WTC11 (cell line): ENCODE measurements around the gene ERC2. TPM values are rescaled to one million over a fixed set of nuclear protein-coding genes. Genes with fewer than 3 reads are reported as not detected.

Experiments used
- ATAC-seq: fragments of 200-7000 bp; cut with Tn5 transposase; 2 replicates; pipeline ENCODE4 v1.10.0; 2021; ENCODE audit warnings: mild to moderate bottlenecking, moderate library complexity
- CTCF ChIA-PET: fragments of 300-600 bp; sonication (Branson Sonifier 250); formaldehyde crosslinking; loops from one replicate; lab custom pipeline; 2021; ENCODE audit warnings: antibody characterized with exemption; lab: Charles Lee
- POLR2A ChIA-PET: fragments of 350-600 bp; sonication (Branson Sonifier 250); formaldehyde crosslinking; loops from one replicate; lab custom pipeline; 2021; ENCODE audit warnings: antibody characterized with exemption; lab: Charles Lee
- DNase-seq: peaks from one replicate; pipeline ENCODE4 v3.0.0; 2021; ENCODE audit warnings: low spot score
- H3K27ac Mint-ChIP-seq: 2 replicates; pipeline ENCODE4 v1.8.0; 2021; ENCODE audit warnings: mixed read lengths
- H3K27me3 Mint-ChIP-seq: 2 replicates; pipeline ENCODE4 v1.8.0; 2021; ENCODE audit warnings: low read depth, mild to moderate bottlenecking, moderate library complexity, mixed read lengths
- H3K36me3 Mint-ChIP-seq: 2 replicates; pipeline ENCODE4 v1.8.0; 2021; ENCODE audit warnings: mixed read lengths
- H3K4me1 Mint-ChIP-seq: 2 replicates; pipeline ENCODE4 v1.8.0; 2022; ENCODE audit warnings: mixed read lengths
- H3K4me3 Mint-ChIP-seq: 2 replicates; pipeline ENCODE4 v1.8.0; 2021; ENCODE audit warnings: mild to moderate bottlenecking, moderate library complexity, mixed read lengths
- H3K9me3 Mint-ChIP-seq: 2 replicates; pipeline ENCODE4 v1.8.0; 2021; ENCODE audit warnings: mixed read lengths
- AFF4 ChIP-seq: sonication (generic); formaldehyde crosslinking; IDR thresholded peaks from 2 replicates; pipeline ENCODE4 v1.8.1; 2023; ENCODE audit warnings: mild to moderate bottlenecking, missing genetic modification reagents, borderline replicate concordance
- ATF2 ChIP-seq: sonication (generic); formaldehyde crosslinking; IDR thresholded peaks from 2 replicates; pipeline ENCODE4 v1.8.1; 2022; ENCODE audit warnings: low read depth, missing genetic modification reagents, borderline replicate concordance
- ATF3 ChIP-seq: sonication (generic); formaldehyde crosslinking; conservative IDR thresholded peaks from 2 replicates; pipeline ENCODE4 v1.8.1; 2022; ENCODE audit warnings: mild to moderate bottlenecking, missing genetic modification reagents
- ELF4 ChIP-seq: sonication (generic); formaldehyde crosslinking; IDR thresholded peaks from 2 replicates; pipeline ENCODE4 v1.8.1; 2022; ENCODE audit warnings: low read depth, mild to moderate bottlenecking, moderate library complexity, missing genetic modification reagents
- ESRRA ChIP-seq: sonication (generic); formaldehyde crosslinking; IDR thresholded peaks from 2 replicates; pipeline ENCODE4 v1.8.1; 2022; ENCODE audit warnings: mild to moderate bottlenecking, missing genetic modification reagents, borderline replicate concordance
- ETV6 ChIP-seq: sonication (generic); formaldehyde crosslinking; IDR thresholded peaks from 2 replicates; pipeline ENCODE4 v1.8.1; 2022; ENCODE audit warnings: mild to moderate bottlenecking, missing genetic modification reagents
- FOXJ3 ChIP-seq: sonication (generic); formaldehyde crosslinking; IDR thresholded peaks from 2 replicates; pipeline ENCODE4 v1.9.0; 2021; ENCODE audit warnings: missing genetic modification reagents, mild to moderate bottlenecking, borderline replicate concordance
- GRHL2 ChIP-seq: fragments of 250-450 bp; sonication (Bioruptor Pico); IDR thresholded peaks from 2 replicates; pipeline ENCODE4 v1.8.0; 2022; ENCODE audit warnings: mild to moderate bottlenecking, moderate library complexity; ENCODE audit not compliant: insufficient replicate concordance, severe bottlenecking
- GTF2I ChIP-seq: fragments of 250-450 bp; sonication (Bioruptor Pico); conservative IDR thresholded peaks from 2 replicates; pipeline ENCODE4 v1.4.0; 2021; ENCODE audit warnings: mild to moderate bottlenecking
- JAZF1 ChIP-seq: fragments of 250-450 bp; sonication (Bioruptor Pico); IDR thresholded peaks from 2 replicates; pipeline ENCODE4 v1.9.0; 2021; ENCODE audit warnings: moderate library complexity, mild to moderate bottlenecking, inconsistent platforms
- NFE2L1 ChIP-seq: sonication (generic); formaldehyde crosslinking; IDR thresholded peaks from 2 replicates; pipeline ENCODE4 v1.8.1; 2023; ENCODE audit warnings: missing genetic modification reagents
- RELA ChIP-seq: sonication (generic); formaldehyde crosslinking; IDR thresholded peaks from 2 replicates; pipeline ENCODE4 v1.8.1; 2022; ENCODE audit warnings: missing genetic modification reagents, mild to moderate bottlenecking, borderline replicate concordance
- SMAD4 ChIP-seq: sonication (generic); formaldehyde crosslinking; IDR thresholded peaks from 2 replicates; pipeline ENCODE4 v1.8.0; 2022; ENCODE audit warnings: mild to moderate bottlenecking, missing genetic modification reagents
- ZNF219 ChIP-seq: sonication (generic); formaldehyde crosslinking; IDR thresholded peaks from 2 replicates; pipeline ENCODE4 v1.8.0; 2023; ENCODE audit warnings: missing genetic modification reagents, mild to moderate bottlenecking, borderline replicate concordance
- ZNF263 ChIP-seq: sonication (generic); formaldehyde crosslinking; IDR thresholded peaks from 2 replicates; pipeline ENCODE4 v1.8.1; 2022; ENCODE audit warnings: low read depth, mild to moderate bottlenecking, moderate library complexity, missing genetic modification reagents
- ZNF317 ChIP-seq: sonication (generic); formaldehyde crosslinking; IDR thresholded peaks from 2 replicates; pipeline ENCODE4 v1.8.1; 2023; ENCODE audit warnings: low read depth, mild to moderate bottlenecking, moderate library complexity, missing genetic modification reagents, borderline replicate concordance
- ZNF396 ChIP-seq: fragments of 250-450 bp; sonication (Bioruptor Pico); IDR thresholded peaks from 2 replicates; pipeline ENCODE4 v1.8.0; 2021; ENCODE audit warnings: mild to moderate bottlenecking, moderate library complexity, borderline replicate concordance
- total RNA-seq: library from RNA; stranded (reverse); gene quantifications from 3 replicates; pipeline ENCODE4 v1.2.3, GENCODE V29; 2021
- TF ChIP-seq, protein P1 (sequence below): fragments of 250-450 bp; sonication (Bioruptor Pico); IDR thresholded peaks from 2 replicates; pipeline ENCODE4 v1.9.0; 2021; ENCODE audit warnings: mild to moderate bottlenecking
- TF ChIP-seq, protein P2 (sequence below): sonication (generic); formaldehyde crosslinking; IDR thresholded peaks from 2 replicates; pipeline ENCODE4 v1.8.1; 2022; ENCODE audit warnings: low read depth, mild to moderate bottlenecking, moderate library complexity, missing genetic modification reagents, borderline replicate concordance
- TF ChIP-seq, protein P3 (sequence below): fragments of 200-600 bp; IDR thresholded peaks from 2 replicates; pipeline ENCODE4 v1.8.0; 2022; ENCODE audit warnings: antibody characterized with exemption

Gene ERC2
- total RNA-seq, 1 experiment from 2014 or later = 23.5 TPM

- CTCF ChIA-PET = no interaction called here
- DNase-seq (no peak), ATAC-seq (peak; percentile 71)
- no peak overlapping the region for H3K4me3 Mint-ChIP-seq
- TF ChIP-seq ATF2 (no peak), ZNF317 (CRISPR knock-in tag) (no peak), SMAD4 (CRISPR knock-in tag) (no peak), ETV6 (CRISPR knock-in tag) (no peak), ZNF396 (CRISPR knock-in tag) (no peak), RELA (no peak), ESRRA (no peak), ZNF263 (CRISPR knock-in tag) (no peak), ZNF219 (CRISPR knock-in tag) (no peak)
- POLR2A ChIA-PET = no interaction called here
- H3K9me3 Mint-ChIP-seq = no peaks in the 10 kb centered on the region
- H3K4me1 Mint-ChIP-seq = peaks cover 47% of the 10 kb centered on the region
- no peak overlapping the region for H3K27ac Mint-ChIP-seq
- no peaks in the 10 kb centered on the region for H3K27me3 Mint-ChIP-seq
- H3K36me3 Mint-ChIP-seq = no peaks in the 10 kb centered on the region
These were observed 882.4 kb downstream of the ERC2 start for GRCh38 chr3:55585856-55586255.

DNA sequence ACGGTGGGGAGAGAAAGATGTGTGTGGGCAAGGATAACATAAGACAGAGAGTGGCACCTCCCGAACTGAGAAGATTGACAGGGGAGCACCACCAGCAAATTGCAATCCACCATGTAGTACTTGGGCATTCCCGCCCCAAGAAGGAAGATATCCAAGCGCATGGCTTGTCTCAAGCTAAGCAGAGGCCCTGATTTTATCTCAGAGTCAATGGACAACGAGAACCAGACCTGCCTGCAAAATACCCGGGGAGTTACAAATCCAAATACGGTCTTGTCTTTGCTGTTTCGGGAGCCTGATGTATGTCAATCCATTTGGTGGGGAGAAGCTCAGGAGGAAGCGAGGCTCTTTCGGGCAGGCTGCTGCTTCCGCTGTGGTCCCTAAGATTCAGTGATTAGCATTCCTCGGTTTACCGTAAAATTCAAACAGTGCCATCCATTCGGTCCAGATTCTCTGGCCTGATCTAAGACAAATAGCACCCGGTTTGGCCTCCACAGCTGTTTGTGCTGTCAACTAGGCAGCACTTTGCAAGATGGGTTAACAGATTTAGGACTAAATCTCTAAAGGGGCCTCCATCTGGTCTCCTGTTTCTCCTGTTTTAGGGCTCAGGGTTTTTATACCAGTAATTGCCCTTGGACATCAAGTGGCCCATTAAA, 883.4 kb downstream of the ERC2 start:
- ChIA-PET CTCF (no interaction called here), POLR2A (no interaction called here)
- Mint-ChIP-seq H3K27me3 (no peaks in the 10 kb centered on the region), H3K9me3 (no peaks in the 10 kb centered on the region), H3K4me3 (no peak overlapping the region), H3K36me3 (no peaks in the 10 kb centered on the region), H3K4me1 (peaks cover 39% of the 10 kb centered on the region), H3K27ac (no peak overlapping the region)
- DNase-seq (no peak), ATAC-seq (no peak)
- no peak for TF ChIP-seq RELA
- no peak for TF ChIP-seq ATF3 (CRISPR knock-in tag)
- TF ChIP-seq FOXJ3 (CRISPR knock-in tag) = no peak
- no peak for TF ChIP-seq AFF4 (CRISPR knock-in tag)

GRCh38 chr3:55584030-55584429, 884.2 kb downstream of the ERC2 start:
- no peak for DNase-seq
- H3K36me3 Mint-ChIP-seq = no peaks in the 10 kb centered on the region
- H3K27ac Mint-ChIP-seq = no peak overlapping the region
- ATAC-seq = no peak
- POLR2A ChIA-PET = no interaction called here
- H3K9me3 Mint-ChIP-seq = no peaks in the 10 kb centered on the region
- no peak overlapping the region for H3K4me3 Mint-ChIP-seq
- peaks cover 35% of the 10 kb centered on the region for H3K4me1 Mint-ChIP-seq
- no peak for TF ChIP-seq ELF4
- TF ChIP-seq GRHL2 (CRISPR knock-in tag) = no peak
- peak; percentile 58; the same call in 1 of the 2 replicates for TF ChIP-seq GTF2I (CRISPR knock-in tag)
- TF ChIP-seq NFE2L1 (CRISPR knock-in tag) = no peak
- TF ChIP-seq ZNF219 (CRISPR knock-in tag) = no peak
- TF ChIP-seq, protein P1, sequence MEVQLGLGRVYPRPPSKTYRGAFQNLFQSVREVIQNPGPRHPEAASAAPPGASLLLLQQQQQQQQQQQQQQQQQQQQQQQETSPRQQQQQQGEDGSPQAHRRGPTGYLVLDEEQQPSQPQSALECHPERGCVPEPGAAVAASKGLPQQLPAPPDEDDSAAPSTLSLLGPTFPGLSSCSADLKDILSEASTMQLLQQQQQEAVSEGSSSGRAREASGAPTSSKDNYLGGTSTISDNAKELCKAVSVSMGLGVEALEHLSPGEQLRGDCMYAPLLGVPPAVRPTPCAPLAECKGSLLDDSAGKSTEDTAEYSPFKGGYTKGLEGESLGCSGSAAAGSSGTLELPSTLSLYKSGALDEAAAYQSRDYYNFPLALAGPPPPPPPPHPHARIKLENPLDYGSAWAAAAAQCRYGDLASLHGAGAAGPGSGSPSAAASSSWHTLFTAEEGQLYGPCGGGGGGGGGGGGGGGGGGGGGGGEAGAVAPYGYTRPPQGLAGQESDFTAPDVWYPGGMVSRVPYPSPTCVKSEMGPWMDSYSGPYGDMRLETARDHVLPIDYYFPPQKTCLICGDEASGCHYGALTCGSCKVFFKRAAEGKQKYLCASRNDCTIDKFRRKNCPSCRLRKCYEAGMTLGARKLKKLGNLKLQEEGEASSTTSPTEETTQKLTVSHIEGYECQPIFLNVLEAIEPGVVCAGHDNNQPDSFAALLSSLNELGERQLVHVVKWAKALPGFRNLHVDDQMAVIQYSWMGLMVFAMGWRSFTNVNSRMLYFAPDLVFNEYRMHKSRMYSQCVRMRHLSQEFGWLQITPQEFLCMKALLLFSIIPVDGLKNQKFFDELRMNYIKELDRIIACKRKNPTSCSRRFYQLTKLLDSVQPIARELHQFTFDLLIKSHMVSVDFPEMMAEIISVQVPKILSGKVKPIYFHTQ = no peak
- no peak for TF ChIP-seq JAZF1
- TF ChIP-seq, protein P2, sequence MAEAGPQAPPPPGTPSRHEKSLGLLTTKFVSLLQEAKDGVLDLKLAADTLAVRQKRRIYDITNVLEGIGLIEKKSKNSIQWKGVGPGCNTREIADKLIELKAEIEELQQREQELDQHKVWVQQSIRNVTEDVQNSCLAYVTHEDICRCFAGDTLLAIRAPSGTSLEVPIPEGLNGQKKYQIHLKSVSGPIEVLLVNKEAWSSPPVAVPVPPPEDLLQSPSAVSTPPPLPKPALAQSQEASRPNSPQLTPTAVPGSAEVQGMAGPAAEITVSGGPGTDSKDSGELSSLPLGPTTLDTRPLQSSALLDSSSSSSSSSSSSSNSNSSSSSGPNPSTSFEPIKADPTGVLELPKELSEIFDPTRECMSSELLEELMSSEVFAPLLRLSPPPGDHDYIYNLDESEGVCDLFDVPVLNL (CRISPR knock-in tag) = no peak
- TF ChIP-seq, protein P3, sequence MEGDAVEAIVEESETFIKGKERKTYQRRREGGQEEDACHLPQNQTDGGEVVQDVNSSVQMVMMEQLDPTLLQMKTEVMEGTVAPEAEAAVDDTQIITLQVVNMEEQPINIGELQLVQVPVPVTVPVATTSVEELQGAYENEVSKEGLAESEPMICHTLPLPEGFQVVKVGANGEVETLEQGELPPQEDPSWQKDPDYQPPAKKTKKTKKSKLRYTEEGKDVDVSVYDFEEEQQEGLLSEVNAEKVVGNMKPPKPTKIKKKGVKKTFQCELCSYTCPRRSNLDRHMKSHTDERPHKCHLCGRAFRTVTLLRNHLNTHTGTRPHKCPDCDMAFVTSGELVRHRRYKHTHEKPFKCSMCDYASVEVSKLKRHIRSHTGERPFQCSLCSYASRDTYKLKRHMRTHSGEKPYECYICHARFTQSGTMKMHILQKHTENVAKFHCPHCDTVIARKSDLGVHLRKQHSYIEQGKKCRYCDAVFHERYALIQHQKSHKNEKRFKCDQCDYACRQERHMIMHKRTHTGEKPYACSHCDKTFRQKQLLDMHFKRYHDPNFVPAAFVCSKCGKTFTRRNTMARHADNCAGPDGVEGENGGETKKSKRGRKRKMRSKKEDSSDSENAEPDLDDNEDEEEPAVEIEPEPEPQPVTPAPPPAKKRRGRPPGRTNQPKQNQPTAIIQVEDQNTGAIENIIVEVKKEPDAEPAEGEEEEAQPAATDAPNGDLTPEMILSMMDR = no peak
- H3K27me3 Mint-ChIP-seq = no peaks in the 10 kb centered on the region
- CTCF ChIA-PET = interaction anchor here (1.2 kb wide), 1 partner anchor 12 kb away, joined by 3 read pairs; no protein-coding TSS in a partner anchor
